Glomerular visceral epithelial cell (primary cell): ENCODE measurements around the gene AK3.
A peak's percentile ranks its signal among the peaks of the same experiment; 100 is the strongest.
"Not testable (repeated sequence)": the region's sequence is repeated elsewhere in the genome, so short reads cannot be mapped to it uniquely, and the experiment has no call there.

ENCODE experiments used
- DNase-seq: peaks from one replicate; pipeline ENCODE4 v3.0.0-alpha.2; 2016; ENCODE audit errors: extremely low spot score

Gene AK3

GRCh38 chr9:4740638-4741364 is at the start of gene AK3:
Gene AK3, minus strand, starts transcription at chr9:4741202. Its CDS starts 115 bp downstream, at chr9:4741087.
- peak; percentile 91 for DNase-seq

DNA sequence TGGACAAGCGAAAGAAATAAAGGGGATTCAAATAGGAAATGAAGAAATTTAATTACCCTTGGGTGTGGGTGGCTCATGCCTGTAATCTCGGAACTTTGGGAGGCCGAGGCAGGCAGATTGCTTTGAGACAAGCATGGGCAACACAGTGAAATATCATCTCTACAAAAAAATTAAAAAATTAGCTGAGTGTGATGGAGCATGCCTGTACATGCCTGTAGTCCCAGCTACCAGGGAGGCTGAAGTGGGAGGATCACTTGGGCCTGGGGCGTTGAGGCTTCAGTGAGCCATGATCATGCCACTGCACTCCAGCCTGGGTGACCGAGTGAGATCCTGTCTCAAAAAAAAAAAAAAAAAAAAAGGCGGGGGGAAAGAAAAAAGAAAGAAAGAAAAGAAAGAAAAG is 47.7 kb upstream of the AK3 start:
- no peak for DNase-seq

- no peak for DNase-seq
Observed at GRCh38 chr9:4787876-4788275, 46.9 kb upstream of the AK3 start.

DNA sequence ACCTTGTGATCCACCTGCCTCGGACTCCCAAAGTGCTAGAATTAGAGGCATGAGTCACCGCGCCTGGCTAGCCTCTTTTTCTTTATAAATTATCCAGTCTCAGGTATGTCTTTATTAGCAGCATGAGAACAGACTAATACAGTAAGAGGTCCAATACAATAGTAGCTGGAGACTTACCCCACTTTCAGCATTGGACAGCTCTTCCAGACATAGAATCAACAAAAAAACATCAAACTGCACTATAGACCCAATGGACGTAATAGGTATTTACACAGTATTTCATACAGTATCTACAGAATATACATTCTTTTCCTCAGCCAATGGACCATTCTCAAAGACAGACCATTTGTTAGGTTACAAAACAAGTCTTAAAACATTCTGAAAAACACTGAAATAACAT is 45.6 kb upstream of the AK3 start:
- no peak for DNase-seq

- no peak for DNase-seq
Observed at GRCh38 chr9:4784403-4784802, 43.4 kb upstream of the AK3 start.

DNA sequence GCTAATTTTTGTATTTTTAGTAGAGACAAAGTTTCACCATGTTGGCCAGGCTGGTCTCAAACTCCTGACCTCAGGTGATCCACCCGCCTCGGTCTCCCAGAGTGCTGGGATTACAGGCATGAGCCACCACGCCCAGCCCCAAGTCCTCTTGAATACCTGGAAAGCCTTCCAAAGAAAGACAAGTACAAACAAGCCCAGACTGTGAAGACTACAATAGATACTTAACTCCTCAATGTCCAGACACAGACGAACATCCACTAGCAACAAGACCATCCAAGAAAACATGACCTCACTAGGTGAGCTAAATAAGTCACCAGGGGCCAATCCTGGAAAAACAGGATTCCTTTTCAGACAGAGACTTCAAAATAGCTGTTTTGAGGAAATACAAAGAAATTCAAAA is 42.2 kb upstream of the AK3 start:
- DNase-seq = not testable (repeated sequence)

DNA sequence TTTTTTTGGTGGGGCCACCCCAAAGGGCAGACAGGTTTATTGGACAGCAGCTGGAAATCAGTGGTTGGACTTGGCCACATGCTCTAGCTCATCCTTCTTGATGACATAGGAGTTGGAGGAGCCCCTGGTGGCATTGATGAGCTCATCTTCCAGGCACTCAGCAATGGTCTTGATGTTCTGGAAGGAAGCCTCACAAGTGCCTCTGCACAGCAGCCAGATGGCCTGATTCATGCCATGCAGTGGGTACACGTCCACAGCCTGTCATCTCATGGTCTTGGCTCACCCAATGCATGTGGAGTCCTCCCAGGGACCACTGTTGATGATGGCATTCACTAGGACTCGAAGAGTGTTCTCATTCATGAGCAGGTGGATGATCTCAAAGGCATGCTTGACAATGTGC is 40.4 kb upstream of the AK3 start:
- peak; percentile 9 for DNase-seq

DNA sequence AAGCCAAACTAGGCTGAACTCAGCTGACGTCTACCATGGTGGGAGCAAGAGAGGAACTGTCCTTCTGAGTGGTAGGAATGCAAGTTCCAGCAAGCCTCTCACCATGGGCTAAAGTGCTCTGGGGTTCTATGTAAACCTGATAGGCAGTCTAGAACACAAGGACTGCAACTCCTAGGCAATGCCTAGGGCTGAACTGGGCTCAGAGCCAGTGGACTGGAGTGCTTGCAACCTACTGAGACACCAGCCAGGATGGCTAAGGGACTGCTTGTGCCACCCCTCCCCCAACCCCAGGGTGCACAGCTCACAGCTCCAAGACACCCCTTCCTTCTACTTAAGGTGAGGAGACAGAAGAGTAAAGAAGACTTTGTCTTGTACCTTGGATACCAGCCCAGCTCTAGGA is 39.6 kb upstream of the AK3 start:
- DNase-seq = no peak

GRCh38 chr9:4774958-4775357 is 34.0 kb upstream of the AK3 start:
- not testable (repeated sequence) for DNase-seq

- DNase-seq = no peak
Observed at GRCh38 chr9:4774209-4774608, 33.2 kb upstream of the AK3 start.

GRCh38 chr9:4771788-4772187 is 30.8 kb upstream of the AK3 start:
- DNase-seq = no peak

DNA sequence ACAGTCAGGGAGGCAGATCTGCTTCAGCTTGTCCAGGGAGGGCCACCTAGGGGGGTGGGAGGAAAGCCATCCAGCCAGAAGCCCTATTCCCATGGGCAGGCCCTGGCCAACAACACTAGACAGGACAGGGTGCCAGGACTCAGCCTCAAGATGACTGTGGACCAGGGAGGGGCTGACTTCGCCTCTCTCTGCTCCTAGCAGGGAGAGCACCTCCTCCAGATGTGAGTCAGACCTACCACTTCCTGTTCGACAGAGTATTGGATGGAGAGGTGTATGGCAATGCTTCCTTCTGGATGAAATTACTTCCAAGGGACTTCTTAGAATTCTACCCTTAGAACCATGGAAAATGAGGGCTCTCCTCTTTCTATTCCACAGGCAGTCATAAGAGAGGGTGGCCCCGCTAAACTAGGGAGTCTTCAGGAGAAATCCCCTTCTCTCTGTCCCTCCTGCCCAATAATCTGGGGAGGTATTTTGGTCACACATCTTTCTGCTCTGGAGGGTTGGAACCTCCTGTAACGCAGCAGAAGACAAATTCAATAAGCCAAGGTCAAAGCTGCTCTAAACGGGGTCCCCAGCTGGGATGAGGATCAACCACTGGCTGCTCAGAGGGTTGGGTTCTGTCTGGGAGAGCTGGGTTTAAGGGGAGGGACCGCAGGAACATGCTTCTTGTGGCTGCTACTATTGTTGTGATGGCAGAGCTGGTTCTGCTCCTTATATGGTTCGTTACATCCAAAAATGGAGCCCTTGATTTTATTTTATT is 28.5 kb upstream of the AK3 start:
- DNase-seq = peak; percentile 53

DNA sequence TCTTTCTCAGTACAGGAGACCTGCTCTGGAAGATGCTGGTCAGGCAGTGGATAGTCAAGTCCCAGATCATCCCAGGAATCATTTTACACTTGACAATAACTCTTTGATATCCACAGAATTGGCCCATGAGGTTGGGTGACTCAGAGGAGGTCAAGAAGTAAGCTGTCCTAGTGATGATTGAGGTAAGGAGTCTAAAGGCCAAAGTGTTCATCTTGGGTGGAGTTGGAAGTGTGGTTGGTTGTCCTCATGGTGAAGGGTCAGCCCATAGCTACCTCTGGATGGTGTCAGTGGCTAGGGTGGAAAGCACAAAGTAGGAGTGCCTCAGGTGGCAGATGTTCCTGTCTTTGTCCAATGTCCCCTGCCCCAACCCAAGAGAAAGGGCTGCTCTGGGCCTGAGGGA is 27.7 kb upstream of the AK3 start:
- no peak for DNase-seq

- no peak for DNase-seq
Observed at GRCh38 chr9:4764033-4764432, 23.0 kb upstream of the AK3 start.

GRCh38 chr9:4762886-4763541 is 22.0 kb upstream of the AK3 start:
- no peak for DNase-seq

- DNase-seq = peak; percentile 79
Observed at GRCh38 chr9:4762108-4762885, 21.3 kb upstream of the AK3 start.

DNA sequence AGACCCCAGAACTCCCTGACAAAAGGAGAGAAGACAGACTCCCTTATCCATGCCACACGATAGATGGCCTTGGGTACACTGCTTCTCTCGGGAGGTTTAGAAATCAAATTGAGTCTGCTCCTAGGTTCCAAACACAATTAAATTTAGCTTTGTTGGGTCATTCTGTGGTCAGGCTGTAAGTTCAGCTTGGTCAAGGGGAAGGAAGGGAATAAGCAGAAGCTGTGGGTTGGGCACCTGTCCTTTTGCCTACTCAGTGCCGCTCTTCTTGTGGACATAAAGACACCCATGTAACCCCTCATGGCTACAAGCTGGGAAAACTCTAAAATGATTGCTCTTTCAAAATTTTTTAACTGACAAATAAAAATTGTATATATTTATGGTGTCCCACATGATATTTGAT is 19.1 kb upstream of the AK3 start:
- DNase-seq = no peak

DNA sequence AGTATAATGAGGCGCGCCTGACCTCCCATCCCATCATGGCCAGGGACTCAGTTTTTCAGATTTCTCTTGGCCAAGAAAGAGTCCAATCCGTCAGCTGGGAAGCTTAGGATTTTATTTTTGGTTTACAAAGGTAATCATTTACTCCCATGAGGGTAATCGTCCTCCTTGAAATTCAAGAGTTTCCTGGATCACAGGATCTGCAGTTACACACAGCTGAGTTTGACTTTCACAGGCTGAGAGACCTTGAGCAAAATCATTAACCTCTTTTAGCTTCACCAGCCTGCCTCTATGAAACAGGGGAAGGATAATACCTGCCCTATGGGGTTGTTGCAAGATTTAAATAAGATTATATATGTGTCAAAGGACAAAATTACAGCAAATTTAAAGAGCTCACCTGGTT is 15.4 kb upstream of the AK3 start:
- DNase-seq = no peak

DNA sequence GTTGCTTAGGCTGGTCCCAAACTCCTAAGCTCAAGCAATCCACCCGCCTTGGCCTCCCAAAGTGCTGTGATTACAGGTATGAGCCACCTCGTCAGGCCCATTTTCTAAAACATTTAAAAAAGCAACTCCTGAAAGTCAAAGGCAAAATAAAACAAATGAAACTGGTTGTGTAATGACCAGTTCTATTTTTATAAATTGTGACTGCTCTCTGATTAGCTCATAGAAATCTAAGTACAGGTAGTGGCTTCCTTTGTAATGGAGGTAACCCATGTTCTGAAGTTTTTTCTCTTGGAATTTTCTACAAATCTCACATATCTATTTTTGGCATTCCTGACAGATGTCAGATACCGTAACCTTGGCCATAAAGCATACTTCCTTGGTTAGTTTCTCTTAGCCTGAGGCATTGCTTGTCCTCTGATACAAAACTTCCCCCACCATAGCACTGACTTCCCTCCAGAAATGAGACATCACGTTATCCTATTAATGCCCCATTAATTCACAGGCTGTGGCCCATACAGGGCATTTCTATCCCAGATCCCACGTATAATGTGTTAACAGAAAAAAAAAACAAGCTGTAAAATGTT is 14.1 kb upstream of the AK3 start:
- no peak for DNase-seq

DNA sequence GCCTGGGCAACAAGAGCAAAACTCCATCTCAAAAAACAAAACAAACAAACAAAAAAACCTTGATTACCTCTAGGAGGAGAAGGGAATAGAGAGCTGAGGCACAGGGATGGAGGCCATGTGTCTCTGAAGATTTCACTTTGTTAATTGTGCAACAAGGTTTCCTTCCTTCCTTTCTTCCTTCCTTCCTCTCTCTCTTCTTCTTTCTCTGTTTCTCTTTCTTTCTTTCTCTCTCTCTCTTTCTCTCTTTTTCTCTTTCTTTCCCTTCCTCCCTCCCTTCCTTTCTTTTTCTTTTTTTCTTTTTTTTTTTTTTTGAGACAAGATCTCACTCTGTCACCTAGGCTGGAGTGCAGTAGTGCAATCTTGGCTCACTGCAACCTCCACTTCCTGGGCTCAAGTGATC is 13.5 kb upstream of the AK3 start:
- DNase-seq = not testable (repeated sequence)

DNA sequence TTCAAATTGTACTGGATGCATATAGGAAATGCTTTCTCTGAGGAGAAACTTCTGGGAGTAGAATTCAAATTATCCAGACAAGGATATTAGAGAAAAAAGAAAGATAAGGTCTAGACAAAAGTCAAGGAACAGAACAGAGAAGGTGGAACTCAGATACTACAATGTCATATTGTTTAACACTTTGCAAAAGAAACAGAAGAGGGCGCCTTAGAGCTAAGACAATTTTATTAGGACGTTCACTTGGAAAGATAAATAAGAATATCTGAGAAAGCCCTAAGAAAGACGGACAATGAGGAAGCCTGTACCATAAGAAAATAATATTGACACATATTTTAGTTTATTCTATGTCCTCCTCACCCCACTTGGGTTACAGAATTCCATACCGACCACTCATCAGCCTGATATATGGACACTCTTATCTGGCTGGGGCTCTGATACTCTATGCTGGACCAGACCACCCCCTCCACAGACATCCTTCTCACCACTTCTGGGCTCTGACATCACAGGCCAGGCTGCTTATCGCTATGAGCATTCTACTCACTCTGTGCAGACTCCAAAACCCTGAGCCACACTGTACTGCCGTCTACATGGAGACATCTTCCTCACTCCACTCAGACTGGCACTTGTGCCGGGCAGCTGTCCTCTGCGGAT is 9.1 kb upstream of the AK3 start:
- DNase-seq = peak; percentile 45
